ENCODE data around the gene PA2G4.

GRCh38 chr12:56103823-56104108 is 593 bp upstream of the PA2G4 start:
- TF ChIP-seq, protein P1, sequence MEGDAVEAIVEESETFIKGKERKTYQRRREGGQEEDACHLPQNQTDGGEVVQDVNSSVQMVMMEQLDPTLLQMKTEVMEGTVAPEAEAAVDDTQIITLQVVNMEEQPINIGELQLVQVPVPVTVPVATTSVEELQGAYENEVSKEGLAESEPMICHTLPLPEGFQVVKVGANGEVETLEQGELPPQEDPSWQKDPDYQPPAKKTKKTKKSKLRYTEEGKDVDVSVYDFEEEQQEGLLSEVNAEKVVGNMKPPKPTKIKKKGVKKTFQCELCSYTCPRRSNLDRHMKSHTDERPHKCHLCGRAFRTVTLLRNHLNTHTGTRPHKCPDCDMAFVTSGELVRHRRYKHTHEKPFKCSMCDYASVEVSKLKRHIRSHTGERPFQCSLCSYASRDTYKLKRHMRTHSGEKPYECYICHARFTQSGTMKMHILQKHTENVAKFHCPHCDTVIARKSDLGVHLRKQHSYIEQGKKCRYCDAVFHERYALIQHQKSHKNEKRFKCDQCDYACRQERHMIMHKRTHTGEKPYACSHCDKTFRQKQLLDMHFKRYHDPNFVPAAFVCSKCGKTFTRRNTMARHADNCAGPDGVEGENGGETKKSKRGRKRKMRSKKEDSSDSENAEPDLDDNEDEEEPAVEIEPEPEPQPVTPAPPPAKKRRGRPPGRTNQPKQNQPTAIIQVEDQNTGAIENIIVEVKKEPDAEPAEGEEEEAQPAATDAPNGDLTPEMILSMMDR (IDR thresholded peaks at IDR 0.05), result no peak
- no peak for TF ChIP-seq MAFK (IDR thresholded peaks at IDR 0.05; ENCODE audit: partially characterized antibody)
- peak; percentile 77; the same call in 1 of the 2 replicates for TF ChIP-seq PHF8 (IDR thresholded peaks at IDR 0.05; ENCODE audit: borderline replicate concordance, low read depth)
- TF ChIP-seq EP300 (IDR thresholded peaks at IDR 0.05), result no peak
- TF ChIP-seq, protein P2, sequence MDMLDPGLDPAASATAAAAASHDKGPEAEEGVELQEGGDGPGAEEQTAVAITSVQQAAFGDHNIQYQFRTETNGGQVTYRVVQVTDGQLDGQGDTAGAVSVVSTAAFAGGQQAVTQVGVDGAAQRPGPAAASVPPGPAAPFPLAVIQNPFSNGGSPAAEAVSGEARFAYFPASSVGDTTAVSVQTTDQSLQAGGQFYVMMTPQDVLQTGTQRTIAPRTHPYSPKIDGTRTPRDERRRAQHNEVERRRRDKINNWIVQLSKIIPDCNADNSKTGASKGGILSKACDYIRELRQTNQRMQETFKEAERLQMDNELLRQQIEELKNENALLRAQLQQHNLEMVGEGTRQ (IDR thresholded peaks at IDR 0.05), result no peak
